SK-N-SH (cell line): ENCODE data around the gene ZFX. TPM values are rescaled to one million over a fixed set of nuclear protein-coding genes. Genes with fewer than 3 reads are reported as not detected.

Experiments used
- CTCF ChIA-PET: fragments of 300-600, 350-600 bp; formaldehyde crosslinking; extraction: SDS; loops from one replicate; lab custom pipeline; 2021; lab: Yijun Ruan, JAX
- POLR2A ChIA-PET: fragments of 350-600 bp; sonication (Branson Sonifier 250); formaldehyde crosslinking; extraction: SDS; loops from one replicate; lab custom pipeline; 2020; ENCODE audit warnings: antibody characterized with exemption, inconsistent platforms; lab: Yijun Ruan, JAX
- DNase-seq: peaks from one replicate; pipeline ENCODE4 v3.0.0; 2012
- H2AFZ ChIP-seq: fragments of 200-600 bp; sonication (generic); 2 replicates; pipeline ENCODE4 v1.8.1; 2016; ENCODE audit warnings: antibody characterized with exemption, mild to moderate bottlenecking, low read depth
- H3F3A ChIP-seq: fragments of 200-600 bp; sonication (generic); replicated peaks from 2 replicates; pipeline ENCODE3; 2016; ENCODE audit warnings: antibody characterized with exemption, mild to moderate bottlenecking; ENCODE audit not compliant: insufficient read depth
- H3K27ac ChIP-seq, 2 experiments: fragments of 200-500 bp in 1 of 2; fragments of 200-600 bp in 1 of 2; sonication (Bioruptor generic) in 1 of 2; sonication (generic), shearing (Covaris generic) in 1 of 2; 2 replicates each; pipeline versions ENCODE4 v1.5.1 to v1.6.1; 2014 to 2016; ENCODE audit warnings: low read depth in 2 of 2, inconsistent platforms in 1 of 2, low read length in 1 of 2, mild to moderate bottlenecking in 1 of 2, mixed read lengths in 1 of 2
- H3K27me3 ChIP-seq: fragments of 200-600 bp; sonication (generic), shearing (Covaris generic); 2 replicates; pipeline ENCODE4 v1.6.1; 2016; ENCODE audit warnings: mixed run types; ENCODE audit not compliant: insufficient read depth
- H3K36me3 ChIP-seq, 2 experiments: fragments of 200-500 bp in 1 of 2; fragments of 200-600 bp in 1 of 2; sonication (Bioruptor generic) in 1 of 2; sonication (generic) in 1 of 2; replicated peaks in 1 of 2; 2 replicates each; pipeline versions ENCODE3 to v1.5.1; 2014 to 2016; ENCODE audit warnings: low read length in 1 of 2, mild to moderate bottlenecking in 1 of 2; ENCODE audit not compliant: insufficient read depth in 2 of 2, control insufficient read depth in 1 of 2
- H3K4me1 ChIP-seq, 2 experiments: fragments of 200-500 bp in 1 of 2; fragments of 200-600 bp in 1 of 2; sonication (Bioruptor generic) in 1 of 2; sonication (generic), shearing (Covaris generic) in 1 of 2; 2 replicates each; pipeline versions ENCODE4 v1.5.1 to v1.6.1; 2014 to 2016; ENCODE audit warnings: low read depth in 1 of 2, low read length in 1 of 2, mixed run types in 1 of 2; ENCODE audit not compliant: insufficient read depth in 2 of 2, control insufficient read depth in 1 of 2
- H3K4me2 ChIP-seq: fragments of 200-600 bp; sonication (generic), shearing (Covaris generic); 2 replicates; pipeline ENCODE4 v1.6.1; 2017; ENCODE audit warnings: mixed run types
- H3K4me3 ChIP-seq, 2 experiments: fragments of 200-500 bp in 1 of 2; fragments of 200-600 bp in 1 of 2; sonication (Bioruptor generic) in 1 of 2; sonication (generic), shearing (Covaris generic) in 1 of 2; 2 replicates each; pipeline versions ENCODE4 v1.5.1 to v1.8.1; 2014 to 2016; ENCODE audit warnings: low read depth in 2 of 2, inconsistent platforms in 1 of 2, low read length in 1 of 2, mild to moderate bottlenecking in 1 of 2, mixed read lengths in 1 of 2, moderate library complexity in 1 of 2
- H3K79me2 ChIP-seq: fragments of 200-600 bp; sonication (generic); 2 replicates; pipeline ENCODE4 v1.8.1; 2017; ENCODE audit warnings: mild to moderate bottlenecking; ENCODE audit not compliant: insufficient read depth
- H3K9ac ChIP-seq: fragments of 200-600 bp; sonication (generic); 2 replicates; pipeline ENCODE4 v1.6.1; 2017; ENCODE audit warnings: mixed run types
- H3K9me2 ChIP-seq: fragments of 200-600 bp; sonication (generic); 2 replicates; pipeline ENCODE4 v1.6.1; 2017; ENCODE audit warnings: mixed run types
- H3K9me3 ChIP-seq: fragments of 200-600 bp; sonication (generic); 2 replicates; pipeline ENCODE4 v1.6.1; 2017; ENCODE audit warnings: mixed run types, mild to moderate bottlenecking, moderate library complexity
- H4K20me1 ChIP-seq: fragments of 200-600 bp; sonication (generic); 2 replicates; pipeline ENCODE4 v1.6.1; 2017; ENCODE audit warnings: mild to moderate bottlenecking, mixed run types; ENCODE audit not compliant: insufficient read depth
- CHD2 ChIP-seq: fragments of 150-350 bp; IDR thresholded peaks from 2 replicates; pipeline ENCODE4 v1.6.1; 2018; ENCODE audit warnings: low read length; ENCODE audit not compliant: partially characterized antibody
- ELF1 ChIP-seq: IDR thresholded peaks from 2 replicates; pipeline ENCODE4 v1.4.0; 2012
- EP300 ChIP-seq, 2 experiments: IDR thresholded peaks; 2 replicates each; pipeline versions ENCODE4 v1.4.0 to v1.6.1; 2012; ENCODE audit warnings: borderline replicate concordance in 1 of 2, low read depth in 1 of 2, low read length in 1 of 2
- GABPA ChIP-seq: IDR thresholded peaks from 2 replicates; pipeline ENCODE4 v1.4.0; 2012; ENCODE audit warnings: low read depth, mild to moderate bottlenecking
- GATA2 ChIP-seq: sonication (generic); formaldehyde crosslinking; IDR thresholded peaks from 2 replicates; pipeline ENCODE4 v1.5.0; 2020; ENCODE audit warnings: mild to moderate bottlenecking, missing genetic modification reagents
- IRF3 ChIP-seq: fragments of 150-350 bp; IDR thresholded peaks from 2 replicates; pipeline ENCODE4 v1.6.1; 2016; ENCODE audit warnings: mild to moderate bottlenecking, low read depth, low read length
- NFIC ChIP-seq: IDR thresholded peaks from 2 replicates; pipeline ENCODE4 v1.4.0; 2012; ENCODE audit warnings: borderline replicate concordance
- PBX3 ChIP-seq: IDR thresholded peaks from 2 replicates; pipeline ENCODE4; 2012
- RCOR1 ChIP-seq: fragments of 150-350 bp; IDR thresholded peaks from 2 replicates; pipeline ENCODE4 v1.6.1; 2017; ENCODE audit warnings: antibody characterized with exemption, low read length
- RFX5 ChIP-seq: IDR thresholded peaks from 2 replicates; pipeline ENCODE4 v1.6.1; 2012; ENCODE audit warnings: mild to moderate bottlenecking, improper control_type of control experiment, low read length
- SIN3A ChIP-seq: IDR thresholded peaks from 2 replicates; pipeline ENCODE4 v1.6.1; 2012; ENCODE audit warnings: low read depth, mild to moderate bottlenecking, low read length, moderate library complexity, borderline replicate concordance
- SMC3 ChIP-seq: IDR thresholded peaks from 2 replicates; pipeline ENCODE4 v1.6.1; 2012; ENCODE audit warnings: low read depth, low read length, improper control_type of control experiment
- TAF1 ChIP-seq: IDR thresholded peaks from 2 replicates; pipeline ENCODE4 v1.6.1; 2012; ENCODE audit warnings: low read depth, mild to moderate bottlenecking, low read length, moderate library complexity, borderline replicate concordance
- TCF12 ChIP-seq: IDR thresholded peaks from 2 replicates; pipeline ENCODE4 v1.4.0; 2012
- USF2 ChIP-seq: fragments of 150-350 bp; IDR thresholded peaks from 2 replicates; pipeline ENCODE4 v1.6.1; 2017; ENCODE audit warnings: antibody characterized with exemption, low read length, low read depth, borderline replicate concordance
- WGBS: methylation state at CpG from one replicate; pipeline ENCODE4 v1.1.6; 2017; ENCODE audit warnings: low lambda C conversion rate; 5-methylcytosine and 5-hydroxymethylcytosine counted together
- polyA plus RNA-seq, 3 experiments: library from polyadenylated mRNA; depleted of rRNA; stranded (reverse); fragments of >200 nt; gene quantifications; 2 replicates each; pipeline ENCODE4 v1.2.3, GENCODE V29; 2012

Gene ZFX
- polyA plus RNA-seq, 1 of the 3 experiments (the other 2 are of a cell fraction): 9.0 TPM

GRCh38 chrX:24150898-24151297 lies 1.4 kb downstream of the ZFX start:
- 11% methylated on average over 10 of the region's 10 CpGs for WGBS
- H3K4me2 ChIP-seq: peak overlapping the region; percentile 85
- peak overlapping the region; percentile 95 to 98 for H3K27ac ChIP-seq
- peaks cover 55% of the 10 kb centered on the region for H3K79me2 ChIP-seq
- H2AFZ ChIP-seq: no peak overlapping the region; the same call in 1 of the 2 replicates
- H3K36me3 ChIP-seq: peaks cover 0 to 5% of the 10 kb centered on the region in 2 experiments
- H3F3A ChIP-seq: peaks cover 45% of the 10 kb centered on the region
- no peaks in the 10 kb centered on the region for H3K27me3 ChIP-seq
- H4K20me1 ChIP-seq: peaks cover 55% of the 10 kb centered on the region
- CTCF ChIA-PET: interaction anchor here (1.6 kb wide), 1 partner anchor 97 kb away, joined by 7 read pairs; the partner anchor contains the start of gene EIF2S3
- no peaks in the 10 kb centered on the region for H3K9me2 ChIP-seq
- H3K4me3 ChIP-seq: peak overlapping the region; percentile 86 to 95
- H3K9ac ChIP-seq: peak overlapping the region; percentile 96
- POLR2A ChIA-PET: no interaction called here
- no peak for TF ChIP-seq GABPA
- TF ChIP-seq RCOR1: no peak
- TF ChIP-seq TCF12: no peak
- TF ChIP-seq, all 33 proteins: peak for 0
- no peak for DNase-seq
- Histone ChIP-seq H3K9me3 (no peaks in the 10 kb centered on the region), H3K4me1 (peaks cover 34 to 66% of the 10 kb centered on the region in 2 experiments)

GRCh38 chrX:24151513-24151912 lies 2.0 kb downstream of the ZFX start:
- Histone ChIP-seq H3K9ac (peak overlapping the region; percentile 96), H3K4me3 (peak overlapping the region; percentile 86 to 95), H3K4me2 (peak overlapping the region; percentile 85), H3K36me3 (peaks cover 0 to 5% of the 10 kb centered on the region in 2 experiments), H3K27ac (peak overlapping the region; percentile 95 to 98; a peak in 2 of 4 replicates), H3K9me3 (no peaks in the 10 kb centered on the region)
- POLR2A ChIA-PET: no interaction called here
- TF ChIP-seq GATA2 (CRISPR knock-in tag) (no peak), ELF1 (no peak), TAF1 (no peak), NFIC (no peak), CHD2 (no peak), EP300 (IDR thresholded peaks at IDR 0.05; ENCODE audit: borderline replicate concordance in 1 of 2, low read depth in 1 of 2, low read length in 1 of 2) (no peak), SMC3 (no peak)
- TF ChIP-seq, all 33 proteins: peak for 0
- peaks cover 62% of the 10 kb centered on the region for H3K79me2 ChIP-seq
- peaks cover 40% of the 10 kb centered on the region for H3F3A ChIP-seq
- peaks cover 34 to 59% of the 10 kb centered on the region in 2 experiments for H3K4me1 ChIP-seq
- no peak overlapping the region for H2AFZ ChIP-seq
- no peaks in the 10 kb centered on the region for H3K9me2 ChIP-seq
- no peak for DNase-seq
- peaks cover 62% of the 10 kb centered on the region for H4K20me1 ChIP-seq
- CTCF ChIA-PET: no interaction called here
- 77% methylated on average over 8 of the region's 8 CpGs for WGBS
- no peaks in the 10 kb centered on the region for H3K27me3 ChIP-seq

- H3K9me2 ChIP-seq: no peaks in the 10 kb centered on the region
- no peak overlapping the region for H2AFZ ChIP-seq
- no peak for DNase-seq
- 31% methylated on average over 4 of the region's 4 CpGs for WGBS
- no peaks in the 10 kb centered on the region for H3K9me3 ChIP-seq
- peaks cover 79% of the 10 kb centered on the region for H4K20me1 ChIP-seq
- H3K27ac ChIP-seq: peak overlapping the region; percentile 53 to 97
- no peaks in the 10 kb centered on the region for H3K27me3 ChIP-seq
- POLR2A ChIA-PET: no interaction called here
- H3K36me3 ChIP-seq: peaks cover 2 to 16% of the 10 kb centered on the region in 2 experiments
- peaks cover 79% of the 10 kb centered on the region for H3K79me2 ChIP-seq
- H3K4me2 ChIP-seq: peak overlapping the region; percentile 35
- peaks cover 27% of the 10 kb centered on the region for H3F3A ChIP-seq
- H3K4me3 ChIP-seq: peak overlapping the region in 1 of 2 experiments; percentile 26; a peak in 1 of 4 replicates
- peak overlapping the region; percentile 33; the same call in 1 of the 2 replicates for H3K9ac ChIP-seq
- CTCF ChIA-PET: interaction anchor here (1.1 to 1.4 kb wide), 2 partner anchors 19 to 30 kb away, joined by 3 read pairs; no protein-coding TSS in a partner anchor
- H3K4me1 ChIP-seq: peaks cover 29 to 44% of the 10 kb centered on the region in 2 experiments; a peak in 3 of 4 replicates
- no peak for TF ChIP-seq IRF3
- no peak for TF ChIP-seq SMC3
- no peak for TF ChIP-seq TAF1
- TF ChIP-seq USF2: no peak
- no peak for TF ChIP-seq RFX5
- no peak for TF ChIP-seq SIN3A
- TF ChIP-seq PBX3: no peak
- TF ChIP-seq CHD2: no peak
Measured at GRCh38 chrX:24153178-24153795, 3.8 kb downstream of the ZFX start.
